SK-N-SH treated with all-trans-retinoic acid at 6 μM for 48 hours (cell line): ENCODE results near the gene TMEM40.

Source experiments
- ARNTL ChIP-seq: fragments of 450-650 bp; formaldehyde crosslinking; IDR thresholded peaks from 2 replicates; pipeline ENCODE4 v1.5.0; 2020; ENCODE audit warnings: low read depth, mild to moderate bottlenecking, moderate library complexity, borderline replicate concordance
- BACH2 ChIP-seq: fragments of 250-450 bp; sonication (Bioruptor Pico); IDR thresholded peaks from 2 replicates; pipeline ENCODE4 v1.9.0; 2021; ENCODE audit warnings: mild to moderate bottlenecking, borderline replicate concordance
- ESRRG ChIP-seq: fragments of 250-450 bp; sonication (Bioruptor Pico); IDR thresholded peaks from 2 replicates; pipeline ENCODE4 v1.6.1; 2021; ENCODE audit warnings: mild to moderate bottlenecking
- GLIS3 ChIP-seq: fragments of 250-450 bp; sonication (Bioruptor Pico); IDR thresholded peaks from 2 replicates; pipeline ENCODE4 v1.5.0; 2020; ENCODE audit warnings: mild to moderate bottlenecking, moderate library complexity
- OSR1 ChIP-seq: fragments of 250-450 bp; sonication (Bioruptor Pico); IDR thresholded peaks from 2 replicates; pipeline ENCODE4 v1.8.0; 2022; ENCODE audit warnings: moderate library complexity, mild to moderate bottlenecking, inconsistent platforms
- PATZ1 ChIP-seq: fragments of 250-450 bp; sonication (Bioruptor Pico); IDR thresholded peaks from 2 replicates; pipeline ENCODE4 v1.8.0; 2020; ENCODE audit warnings: mild to moderate bottlenecking, moderate library complexity, borderline replicate concordance
- PPARA ChIP-seq: fragments of 250-450 bp; sonication (Bioruptor Pico); IDR thresholded peaks from 2 replicates; pipeline ENCODE4 v1.5.0; 2020; ENCODE audit warnings: mild to moderate bottlenecking, borderline replicate concordance
- ZFP3 ChIP-seq: fragments of 250-450 bp; sonication (Bioruptor Pico); IDR thresholded peaks from 2 replicates; pipeline ENCODE4 v1.5.0; 2020; ENCODE audit warnings: mild to moderate bottlenecking, moderate library complexity

GRCh38 chr3:12799525-12800440 lies 40.7 kb upstream of the TMEM40 start:
- TF ChIP-seq BACH2 (CRISPR knock-in tag) (no peak), PPARA (CRISPR knock-in tag) (no peak), ZFP3 (CRISPR knock-in tag) (no peak), GLIS3 (no peak), ESRRG (no peak), ARNTL (CRISPR knock-in tag) (no peak), OSR1 (CRISPR knock-in tag) (no peak), PATZ1 (CRISPR knock-in tag) (no peak)
